Hepatocyte (in vitro differentiated cells): ENCODE results near the gene SCAI. TPM values are rescaled to one million over a fixed set of nuclear protein-coding genes. Genes with fewer than 3 reads are reported as not detected.

Experiments
- DNase-seq: peaks from one replicate; pipeline ENCODE4 v3.0.0-alpha.2; 2016; ENCODE audit warnings: low spot score
- H2AFZ ChIP-seq: fragments of 200-600 bp; sonication (generic); 2 replicates; pipeline ENCODE4 v1.6.0; 2016; ENCODE audit warnings: antibody characterized with exemption, mild to moderate bottlenecking
- H3K27ac ChIP-seq: fragments of 200-600 bp; sonication (generic); 2 replicates; pipeline ENCODE4 v1.5.1; 2016; ENCODE audit warnings: mild to moderate bottlenecking
- H3K27me3 ChIP-seq: fragments of 200-600 bp; sonication (generic); 2 replicates; pipeline ENCODE4 v1.6.1; 2016
- H3K36me3 ChIP-seq: fragments of 200-600 bp; sonication (generic); replicated peaks from 2 replicates; pipeline ENCODE4 v1.5.1; 2016; ENCODE audit warnings: low read depth; ENCODE audit not compliant: insufficient read depth
- H3K4me1 ChIP-seq: fragments of 200-600 bp; sonication (generic); 2 replicates; pipeline ENCODE4 v1.5.1; 2016; ENCODE audit warnings: mild to moderate bottlenecking, moderate library complexity; ENCODE audit not compliant: insufficient read depth
- H3K4me2 ChIP-seq: fragments of 200-600 bp; sonication (generic); 2 replicates; pipeline ENCODE4 v1.6.0; 2016
- H3K4me3 ChIP-seq: fragments of 200-600 bp; sonication (generic); 2 replicates; pipeline ENCODE4 v1.5.1; 2016; ENCODE audit warnings: mild to moderate bottlenecking
- H3K79me2 ChIP-seq: fragments of 200-600 bp; sonication (generic); 2 replicates; pipeline ENCODE4 v1.6.0; 2017; ENCODE audit warnings: mild to moderate bottlenecking
- H3K9me2 ChIP-seq: fragments of 200-600 bp; sonication (generic); replicated peaks from 2 replicates; pipeline ENCODE4 v1.6.0; 2017; ENCODE audit warnings: mild to moderate bottlenecking; ENCODE audit not compliant: insufficient read depth
- H3K9me3 ChIP-seq: fragments of 200-600 bp; sonication (generic); 2 replicates; pipeline ENCODE4 v1.5.1; 2016; ENCODE audit warnings: low read depth, mild to moderate bottlenecking
- H4K20me1 ChIP-seq: fragments of 200-600 bp; sonication (generic); 2 replicates; pipeline ENCODE4 v1.6.0; 2016; ENCODE audit warnings: mild to moderate bottlenecking; ENCODE audit not compliant: insufficient read depth, poor library complexity, severe bottlenecking
- EZH2 ChIP-seq: fragments of 200-600 bp; sonication (generic); IDR thresholded peaks from 2 replicates; pipeline ENCODE4 v1.6.1; 2016; ENCODE audit warnings: antibody characterized with exemption, mild to moderate bottlenecking, borderline replicate concordance
- EZH2phosphoT487 ChIP-seq: fragments of 200-600 bp; sonication (generic); IDR thresholded peaks from one replicate; pipeline ENCODE4 v1.6.1; 2018; ENCODE audit warnings: antibody characterized with exemption, mild to moderate bottlenecking, low read depth, moderate library complexity; ENCODE audit not compliant: unreplicated experiment, severe bottlenecking
- WGBS: methylation state at CpG from one replicate; pipeline ENCODE4 v1.1.6; 2016; ENCODE audit warnings: low lambda C conversion rate; ENCODE audit errors: missing lambda C conversion rate; 5-methylcytosine and 5-hydroxymethylcytosine counted together
- polyA plus RNA-seq: library from polyadenylated mRNA; unstranded; fragments of >200 nt; fragmentation: Nextera tagmentation; extraction: Ambion mirVana; gene quantifications from 2 replicates; pipeline ENCODE4 v1.2.1, GENCODE V29; 2016
- total RNA-seq: library from RNA; depleted of rRNA; stranded (reverse); fragments of >200 nt; gene quantifications from 2 replicates; pipeline ENCODE4 v1.2.3, GENCODE V29; 2014
- TF ChIP-seq, protein P1 (sequence below): fragments of 200-600 bp; sonication (generic); IDR thresholded peaks from 2 replicates; pipeline ENCODE4 v1.5.1; 2016; ENCODE audit warnings: antibody characterized with exemption, mild to moderate bottlenecking; ENCODE audit not compliant: poor library complexity

The SCAI gene
- total and polyA plus RNA-seq, 2 experiments from 2014 or later, result 0.97 to 10.5 TPM

DNA sequence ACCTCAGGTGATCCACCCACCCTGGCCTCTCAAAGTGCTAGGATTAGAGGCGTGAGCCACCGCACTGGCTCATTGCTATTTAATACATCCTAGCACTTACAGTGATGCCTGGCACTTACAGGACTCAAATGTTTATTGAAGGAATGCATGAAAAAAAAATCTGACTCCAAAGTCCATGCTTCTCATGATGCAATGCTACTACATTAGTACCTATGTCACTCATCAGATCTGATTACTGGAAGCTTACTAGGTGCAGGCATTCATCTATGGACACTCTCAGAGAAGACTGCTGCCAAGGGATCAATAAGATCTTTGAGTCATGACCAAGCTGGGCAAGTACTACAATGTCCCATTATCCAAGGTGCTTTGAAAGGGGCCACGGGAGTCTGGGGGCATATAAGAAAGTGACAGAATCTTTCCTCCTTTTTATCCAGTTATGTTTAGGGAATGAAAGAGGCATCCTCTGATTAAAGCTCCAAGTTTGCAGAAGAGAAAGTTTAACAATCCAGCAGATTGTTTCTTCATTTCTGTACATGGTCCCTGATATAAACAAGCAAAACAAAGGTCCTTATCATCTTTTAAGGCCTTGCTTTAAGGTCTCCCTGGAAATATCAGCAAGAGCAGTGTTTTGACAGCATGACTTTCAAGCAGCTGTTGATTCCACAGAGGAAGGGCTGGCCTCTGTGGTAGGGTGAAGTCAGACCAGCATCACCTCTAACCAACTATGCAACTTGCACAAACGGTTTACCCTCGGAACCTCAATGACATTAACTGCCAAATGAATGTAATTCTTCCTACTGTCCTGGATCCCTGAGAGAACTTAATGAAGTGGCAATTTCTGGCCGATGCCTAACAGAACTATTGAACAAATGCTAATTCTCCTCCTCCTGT lies 245.5 kb downstream of the SCAI start:
- TF ChIP-seq EZH2 (no peak), EZH2phosphoT487 (no peak)
- TF ChIP-seq, protein P1, sequence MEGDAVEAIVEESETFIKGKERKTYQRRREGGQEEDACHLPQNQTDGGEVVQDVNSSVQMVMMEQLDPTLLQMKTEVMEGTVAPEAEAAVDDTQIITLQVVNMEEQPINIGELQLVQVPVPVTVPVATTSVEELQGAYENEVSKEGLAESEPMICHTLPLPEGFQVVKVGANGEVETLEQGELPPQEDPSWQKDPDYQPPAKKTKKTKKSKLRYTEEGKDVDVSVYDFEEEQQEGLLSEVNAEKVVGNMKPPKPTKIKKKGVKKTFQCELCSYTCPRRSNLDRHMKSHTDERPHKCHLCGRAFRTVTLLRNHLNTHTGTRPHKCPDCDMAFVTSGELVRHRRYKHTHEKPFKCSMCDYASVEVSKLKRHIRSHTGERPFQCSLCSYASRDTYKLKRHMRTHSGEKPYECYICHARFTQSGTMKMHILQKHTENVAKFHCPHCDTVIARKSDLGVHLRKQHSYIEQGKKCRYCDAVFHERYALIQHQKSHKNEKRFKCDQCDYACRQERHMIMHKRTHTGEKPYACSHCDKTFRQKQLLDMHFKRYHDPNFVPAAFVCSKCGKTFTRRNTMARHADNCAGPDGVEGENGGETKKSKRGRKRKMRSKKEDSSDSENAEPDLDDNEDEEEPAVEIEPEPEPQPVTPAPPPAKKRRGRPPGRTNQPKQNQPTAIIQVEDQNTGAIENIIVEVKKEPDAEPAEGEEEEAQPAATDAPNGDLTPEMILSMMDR, result no peak
- Histone ChIP-seq H2AFZ (no peak overlapping the region), H3K4me1 (peaks cover 7% of the 10 kb centered on the region), H3K4me2 (no peak overlapping the region), H3K9me2 (no peaks in the 10 kb centered on the region), H3K79me2 (no peaks in the 10 kb centered on the region), H3K27ac (peak overlapping the region; percentile 69), H3K9me3 (no peaks in the 10 kb centered on the region), H4K20me1 (no peaks in the 10 kb centered on the region), H3K4me3 (no peak overlapping the region), H3K36me3 (no peaks in the 10 kb centered on the region), H3K27me3 (no peaks in the 10 kb centered on the region)
- 93% methylated on average over 6 of the region's 6 CpGs for WGBS
- DNase-seq, result peak; percentile 57

DNA sequence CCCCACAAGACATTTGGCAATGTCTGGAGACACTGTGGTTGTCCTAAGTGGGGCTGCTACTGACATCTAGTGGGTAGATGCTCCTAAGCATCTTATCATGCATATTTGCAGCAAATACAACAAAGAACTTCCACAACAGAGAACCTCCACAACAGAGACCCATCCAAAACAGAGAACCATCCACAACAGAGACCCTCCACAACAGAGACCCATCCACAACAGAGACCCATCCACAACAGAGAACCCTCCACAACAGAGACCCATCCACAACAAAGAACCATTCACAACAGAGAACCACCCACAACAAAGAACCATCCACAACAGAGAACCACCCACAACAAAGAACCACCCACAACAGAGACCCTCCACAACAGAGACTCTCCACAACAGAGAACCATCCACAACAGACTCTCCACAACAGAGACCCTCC lies 248.6 kb downstream of the SCAI start:
- no peaks in the 10 kb centered on the region for H3K27me3 ChIP-seq
- no peaks in the 10 kb centered on the region for H3K36me3 ChIP-seq
- DNase-seq, result peak; percentile 42
- no peaks in the 10 kb centered on the region for H3K9me3 ChIP-seq
- H2AFZ ChIP-seq, result no peak overlapping the region
- no peak overlapping the region for H3K4me2 ChIP-seq
- H3K27ac ChIP-seq, result no peak overlapping the region
- H3K4me1 ChIP-seq, result peaks cover 7% of the 10 kb centered on the region
- TF ChIP-seq EZH2 (no peak), EZH2phosphoT487 (no peak)
- TF ChIP-seq, protein P1, result peak; percentile 51
- no peak overlapping the region for H3K4me3 ChIP-seq
- no peaks in the 10 kb centered on the region for H4K20me1 ChIP-seq
- no peaks in the 10 kb centered on the region for H3K79me2 ChIP-seq
- no peaks in the 10 kb centered on the region for H3K9me2 ChIP-seq

DNA sequence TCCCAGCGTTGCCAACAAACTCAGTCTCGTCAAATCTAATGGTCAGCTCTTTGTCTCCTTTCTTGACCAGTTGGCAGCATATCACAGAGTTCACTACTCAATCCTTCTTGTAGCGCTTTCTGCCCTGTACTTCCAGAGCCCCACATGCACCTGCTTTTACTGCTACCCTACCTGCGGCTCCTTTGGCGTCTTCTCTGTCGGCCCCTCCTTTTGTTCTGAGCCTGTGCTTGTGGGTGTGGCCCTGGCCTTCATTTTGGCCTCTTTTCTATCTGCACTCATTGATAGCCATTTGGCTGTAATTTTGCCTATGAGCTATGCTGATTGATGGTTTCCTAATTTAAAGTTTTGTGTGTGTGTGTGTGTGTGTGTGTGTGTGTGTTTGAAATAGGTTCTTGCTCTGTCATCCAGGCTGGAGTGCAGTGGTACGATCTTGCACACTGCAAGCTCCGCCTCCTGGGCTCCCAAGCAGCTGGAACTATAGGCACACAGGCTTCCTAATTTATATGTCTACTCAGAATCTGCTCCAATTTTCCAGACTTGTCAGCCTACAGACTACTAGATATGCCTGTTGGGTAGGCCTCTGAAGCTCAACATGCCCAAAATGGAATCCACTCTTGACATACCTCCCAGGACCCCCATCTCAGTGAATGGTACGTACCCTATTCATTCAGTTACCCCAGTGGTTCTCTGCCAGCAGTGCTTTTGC lies 249.1 kb downstream of the SCAI start:
- 91% methylated on average over 9 of the region's 9 CpGs for WGBS
- no peak for TF ChIP-seq EZH2
- TF ChIP-seq EZH2phosphoT487, result no peak
- TF ChIP-seq, protein P1, result no peak
- Histone ChIP-seq H3K27ac (no peak overlapping the region), H3K9me3 (no peaks in the 10 kb centered on the region), H3K36me3 (no peaks in the 10 kb centered on the region), H3K4me1 (peaks cover 7% of the 10 kb centered on the region), H3K4me2 (no peak overlapping the region), H3K79me2 (no peaks in the 10 kb centered on the region), H3K27me3 (no peaks in the 10 kb centered on the region), H3K4me3 (no peak overlapping the region), H2AFZ (no peak overlapping the region), H3K9me2 (no peaks in the 10 kb centered on the region), H4K20me1 (no peaks in the 10 kb centered on the region)
- no peak for DNase-seq

Other genes starting within 250 kb of the SCAI start
- gene GOLGA1, start 202.4 kb downstream of the SCAI start, total RNA-seq, result 12.9 and 15.2 TPM in 2 replicates
- 10.1 and 13.8 TPM in 2 replicates for gene GOLGA1, start 202.4 kb downstream of the SCAI start, polyA plus RNA-seq
- gene PPP6C, start 46.3 kb upstream of the SCAI start, total RNA-seq, result 35.2 and 36.2 TPM in 2 replicates
- 24.7 and 27.1 TPM in 2 replicates for gene PPP6C, start 46.3 kb upstream of the SCAI start, polyA plus RNA-seq
- gene RABEPK, start 57.0 kb upstream of the SCAI start, total RNA-seq, result 18.2 and 20.4 TPM in 2 replicates
- gene RABEPK, start 57.0 kb upstream of the SCAI start, polyA plus RNA-seq, result 30.1 and 33.1 TPM in 2 replicates
- 239 and 246 TPM in 2 replicates for gene HSPA5, start 97.8 kb upstream of the SCAI start, total RNA-seq
- 829 and 881 TPM in 2 replicates for gene HSPA5, start 97.8 kb upstream of the SCAI start, polyA plus RNA-seq
- 44.7 and 50.0 TPM in 2 replicates for gene GAPVD1, start 118.3 kb upstream of the SCAI start, total RNA-seq
- gene GAPVD1, start 118.3 kb upstream of the SCAI start, polyA plus RNA-seq, result 22.9 and 25.5 TPM in 2 replicates